Measurements from ENCODE around the gene PRPF6. TPM values are rescaled to one million over a fixed set of nuclear protein-coding genes. Genes with fewer than 3 reads are reported as not detected.

The PRPF6 gene
- total and polyA plus RNA-seq, 2 donors (not counting 3 experiments of a cell fraction or from before 2014, with no cell fraction given), result 35.3 to 67.4 TPM

- dilution Hi-C loops (cut with MboI; ENCODE audit: extremely low pct_ligation_motif_present, low sequenced_read_pairs) (no loop called here), intact Hi-C loops (cut with micrococcal nuclease) (no loop called here)
- Histone ChIP-seq H3K79me2 (ENCODE audit: control insufficient read depth, insufficient read depth, low read length) (no peaks in the 10 kb centered on the region), H3K4me2 (ENCODE audit: insufficient read depth, low read length) (no peak overlapping the region), H2AFZ (ENCODE audit: low read depth, low read length) (no peak overlapping the region), H3K4me1 (ENCODE audit: control insufficient read depth, extremely low read depth, insufficient read depth, low read length) (peaks cover 2% of the 10 kb centered on the region), H3K9me3 (replicated peaks; ENCODE audit: control insufficient read depth, insufficient read depth, low read length) (no peaks in the 10 kb centered on the region), H4K20me1 (replicated peaks; ENCODE audit: control insufficient read depth, extremely low read depth, insufficient read depth, low read length) (no peaks in the 10 kb centered on the region), H3K4me3 (replicated peaks in 1 of 3; ENCODE audit: insufficient read depth in 1 of 3, low read depth in 1 of 3, low read length in 3 of 3) (no peak overlapping the region), H3K27me3 (ENCODE audit: control insufficient read depth in 2 of 2, insufficient read depth in 2 of 2, low read length in 2 of 2) (no peaks in the 10 kb centered on the region), H3K9ac (replicated peaks; ENCODE audit: extremely low read depth, insufficient read depth, low read length) (no peak overlapping the region), H3K36me3 (ENCODE audit: control insufficient read depth in 2 of 2, extremely low read depth in 1 of 2, insufficient read depth in 2 of 2, low read length in 2 of 2) (peaks cover 11 to 52% of the 10 kb centered on the region in 2 experiments), H3K27ac (ENCODE audit: insufficient read depth, low read depth, low read length) (no peak overlapping the region), H3K9me1 (replicated peaks; ENCODE audit: control insufficient read depth, extremely low read depth, insufficient read depth, low read length) (no peaks in the 10 kb centered on the region)
- DNase-seq (ENCODE audit: low read depth, low spot score) (no peak), FAIRE-seq (no peak)
- ChIA-PET CTCF (no interaction called here), POLR2A (no interaction called here)
- no TSS peak for BruUV-seq (replicated peaks)
- TF ChIP-seq MYC (IDR thresholded peaks at IDR 0.05; ENCODE audit: low read depth, low read length) (no peak), CTCF (IDR thresholded peaks at IDR 0.05; ENCODE audit: extremely low read depth in 1 of 2, insufficient read depth in 1 of 2, low read depth in 1 of 2, low read length in 2 of 2) (no peak), FOS (IDR thresholded peaks at IDR 0.05; ENCODE audit: borderline replicate concordance, insufficient read depth, low read length) (no peak), POLR2AphosphoS5 (IDR thresholded peaks at IDR 0.05; ENCODE audit: insufficient read depth, low read depth, low read length) (no peak), JUN (IDR thresholded peaks at IDR 0.05; ENCODE audit: borderline replicate concordance, insufficient read depth, insufficient read length, low read depth) (no peak), MAX (IDR thresholded peaks at IDR 0.05; ENCODE audit: insufficient read depth, insufficient read length) (no peak), GATA2 (IDR thresholded peaks at IDR 0.05; ENCODE audit: insufficient read depth, insufficient read length, low read depth, low read length) (no peak), POLR2A (IDR thresholded peaks at IDR 0.05; ENCODE audit: low read depth, low read length) (no peak), EZH2 (IDR thresholded peaks at IDR 0.05; ENCODE audit: borderline replicate concordance, low read depth, low read length, severe bottlenecking) (no peak)
Measured at GRCh38 chr20:64005394-64005793, 24.5 kb downstream of the PRPF6 start.
